ENCODE results near the gene DHFR. TPM values are rescaled to one million over a fixed set of nuclear protein-coding genes. Genes with fewer than 3 reads are reported as not detected.

The DHFR gene
- total and polyA plus RNA-seq, 9 donors: 28.0 to 52.0 (median 34.5) TPM

DNA sequence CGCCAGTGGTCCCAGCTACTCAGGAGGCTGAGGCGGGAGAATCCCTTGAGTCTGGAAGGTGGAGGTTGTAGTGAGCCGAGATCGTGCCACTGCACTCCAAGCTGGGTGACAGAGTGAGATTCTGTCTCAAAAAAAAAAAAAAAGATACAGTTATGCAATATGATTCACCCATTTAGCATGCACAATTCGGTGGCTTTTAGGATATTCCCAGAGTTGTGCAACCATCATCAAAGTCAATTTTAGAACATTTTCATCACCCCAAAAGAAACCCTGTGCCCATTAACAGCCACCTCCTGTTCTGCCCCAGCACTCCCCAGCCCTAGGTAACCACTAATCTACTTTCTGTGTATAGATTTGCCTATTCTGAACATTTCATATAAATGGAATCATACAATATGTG, 4.3 kb upstream of the DHFR start:
- peaks cover 4% of the 10 kb centered on the region for H3K4me1 ChIP-seq (ENCODE audit: control insufficient read depth, insufficient read depth, low read length)
- no peaks in the 10 kb centered on the region for H3K27me3 ChIP-seq (ENCODE audit: control insufficient read depth, insufficient read depth, low read length)
- 83% methylated on average over 1 of the region's 5 CpGs for WGBS (ENCODE audit: insufficient coverage)
- H3K4me3 ChIP-seq (ENCODE audit: low read length): no peak overlapping the region
- DNase-seq: no peak
- H3K9me3 ChIP-seq (replicated peaks; ENCODE audit: control insufficient read depth, low read depth, low read length): no peaks in the 10 kb centered on the region
- no peak overlapping the region for H3K27ac ChIP-seq (ENCODE audit: low read length)
- H3K36me3 ChIP-seq (ENCODE audit: control insufficient read depth, insufficient read depth, low read length): peaks cover 31% of the 10 kb centered on the region

DNA sequence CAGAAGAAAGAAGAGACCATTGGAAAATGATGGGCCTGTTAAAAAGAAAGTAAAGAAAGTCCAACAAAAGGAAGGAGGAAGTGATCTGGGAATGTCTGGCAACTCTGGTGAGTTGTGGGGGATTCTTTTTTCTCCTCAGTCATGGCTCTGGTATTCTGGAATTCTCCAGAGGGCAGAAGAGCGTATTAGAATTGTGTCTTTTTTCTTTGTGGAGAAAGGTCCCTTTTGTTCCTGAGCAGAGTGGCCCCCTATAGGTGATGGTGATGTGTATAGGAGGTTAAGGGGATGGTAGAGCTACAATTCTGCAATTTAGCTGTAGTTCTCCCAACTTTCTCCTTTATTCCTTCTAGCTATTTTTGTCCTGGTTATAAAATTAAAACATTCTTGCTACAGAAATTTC, 1.6 kb upstream of the DHFR start:
- Histone ChIP-seq H3K9me3 (replicated peaks; ENCODE audit: control insufficient read depth, low read depth, low read length) (no peaks in the 10 kb centered on the region), H3K36me3 (ENCODE audit: control insufficient read depth, insufficient read depth, low read length) (peaks cover 25% of the 10 kb centered on the region), H3K4me3 (ENCODE audit: low read length) (no peak overlapping the region), H3K4me1 (ENCODE audit: control insufficient read depth, insufficient read depth, low read length) (peaks cover 12% of the 10 kb centered on the region), H3K27ac (ENCODE audit: low read length) (no peak overlapping the region), H3K27me3 (ENCODE audit: control insufficient read depth, insufficient read depth, low read length) (no peaks in the 10 kb centered on the region)
- no CpG with 5 or more reads among the region's 1 CpG for WGBS (ENCODE audit: insufficient coverage)
- no peak for DNase-seq

DNA sequence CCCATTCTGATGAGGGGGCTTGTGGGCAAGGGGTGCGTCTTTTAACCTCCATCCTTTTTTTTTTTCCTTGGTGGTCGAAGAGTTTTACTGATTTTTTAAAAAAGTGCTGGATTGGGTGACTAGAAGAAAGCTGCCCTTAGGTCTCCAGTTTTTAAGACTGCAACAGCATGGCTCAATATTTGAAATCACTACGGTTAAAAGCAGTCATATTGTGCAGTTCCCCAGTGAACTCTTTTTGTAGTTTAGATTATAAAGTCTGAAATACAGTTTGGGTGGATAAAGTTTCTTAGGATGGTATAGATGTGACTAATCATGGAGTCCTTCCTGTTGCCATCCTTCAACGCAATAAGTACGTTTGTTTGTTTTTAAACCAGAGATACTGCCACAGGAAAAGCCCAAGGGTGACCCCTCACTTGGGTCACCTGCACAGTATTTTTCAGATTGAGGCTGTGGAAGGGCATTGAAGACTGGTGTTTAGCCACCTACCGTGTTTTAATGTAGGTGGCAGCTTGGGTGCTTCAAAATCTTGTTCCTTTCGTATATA, 520 bp upstream of the DHFR start:
- no peak for DNase-seq

DNA sequence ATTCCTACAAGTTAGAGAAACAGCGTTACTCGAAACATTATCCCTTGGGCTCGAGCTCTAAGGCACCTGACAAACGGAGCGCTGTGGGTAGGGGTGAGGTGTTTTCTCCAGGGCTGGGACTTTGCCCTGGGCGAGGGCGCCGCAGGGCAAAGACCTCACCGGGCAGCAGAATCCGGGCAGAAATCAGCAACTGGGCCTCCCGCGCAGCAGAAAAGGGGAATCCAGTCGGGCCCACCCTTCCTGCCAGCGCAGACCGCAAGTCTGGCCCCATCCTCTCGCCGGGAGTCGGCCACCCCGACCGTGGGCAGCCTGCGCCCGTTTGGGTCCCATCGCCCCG, 761 bp downstream of the DHFR start:
- under 1% methylated on average over 23 of the region's 24 CpGs for WGBS (ENCODE audit: insufficient coverage)
- H3K4me3 ChIP-seq (ENCODE audit: low read length): peak overlapping the region; percentile 58
- H3K27ac ChIP-seq (ENCODE audit: low read length): no peak overlapping the region
- no peaks in the 10 kb centered on the region for H3K9me3 ChIP-seq (replicated peaks; ENCODE audit: control insufficient read depth, low read depth, low read length)
- H3K36me3 ChIP-seq (ENCODE audit: control insufficient read depth, insufficient read depth, low read length): peaks cover 17% of the 10 kb centered on the region
- peaks cover 12% of the 10 kb centered on the region for H3K4me1 ChIP-seq (ENCODE audit: control insufficient read depth, insufficient read depth, low read length)
- no peak for DNase-seq
- H3K27me3 ChIP-seq (ENCODE audit: control insufficient read depth, insufficient read depth, low read length): no peaks in the 10 kb centered on the region

More for the DNA sequence above, 520 bp upstream of the DHFR start:
- peak overlapping the region; percentile 72 for H3K4me3 ChIP-seq (ENCODE audit: low read length)
- 21% methylated on average over 2 of the region's 7 CpGs for WGBS (ENCODE audit: insufficient coverage)
- no peaks in the 10 kb centered on the region for H3K27me3 ChIP-seq (ENCODE audit: control insufficient read depth, insufficient read depth, low read length)
- no peaks in the 10 kb centered on the region for H3K9me3 ChIP-seq (replicated peaks; ENCODE audit: control insufficient read depth, low read depth, low read length)
- H3K36me3 ChIP-seq (ENCODE audit: control insufficient read depth, insufficient read depth, low read length): peaks cover 25% of the 10 kb centered on the region
- H3K4me1 ChIP-seq (ENCODE audit: control insufficient read depth, insufficient read depth, low read length): peaks cover 12% of the 10 kb centered on the region
- H3K27ac ChIP-seq (ENCODE audit: low read length): peak overlapping the region; percentile 71

DNA sequence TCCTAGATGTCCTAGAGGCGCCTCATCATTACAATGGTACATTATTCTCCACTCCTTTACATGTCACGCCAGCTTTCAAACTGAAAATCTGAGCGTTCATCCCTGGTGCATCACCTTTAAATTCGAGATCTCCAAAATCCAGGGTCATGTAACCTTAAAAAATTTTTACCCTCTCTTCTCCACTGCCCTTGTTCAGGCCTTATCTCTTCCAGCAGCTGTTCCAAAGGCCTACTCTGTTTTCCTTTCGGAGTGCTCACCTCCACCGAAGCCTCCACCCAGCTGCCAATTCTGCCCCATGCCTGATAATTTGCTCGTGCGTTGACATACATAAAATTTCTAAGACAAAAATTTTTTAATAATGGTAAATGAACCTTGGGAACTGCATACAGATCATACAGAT, 1.3 kb downstream of the DHFR start:
- WGBS (ENCODE audit: insufficient coverage): 52% methylated on average over 5 of the region's 8 CpGs
- Histone ChIP-seq H3K36me3 (ENCODE audit: control insufficient read depth, insufficient read depth, low read length) (peaks cover 15% of the 10 kb centered on the region), H3K4me3 (ENCODE audit: low read length) (peak overlapping the region; percentile 58), H3K27me3 (ENCODE audit: control insufficient read depth, insufficient read depth, low read length) (no peaks in the 10 kb centered on the region), H3K4me1 (ENCODE audit: control insufficient read depth, insufficient read depth, low read length) (peaks cover 12% of the 10 kb centered on the region), H3K27ac (ENCODE audit: low read length) (no peak overlapping the region), H3K9me3 (replicated peaks; ENCODE audit: control insufficient read depth, low read depth, low read length) (no peaks in the 10 kb centered on the region)
- DNase-seq: no peak

DNA sequence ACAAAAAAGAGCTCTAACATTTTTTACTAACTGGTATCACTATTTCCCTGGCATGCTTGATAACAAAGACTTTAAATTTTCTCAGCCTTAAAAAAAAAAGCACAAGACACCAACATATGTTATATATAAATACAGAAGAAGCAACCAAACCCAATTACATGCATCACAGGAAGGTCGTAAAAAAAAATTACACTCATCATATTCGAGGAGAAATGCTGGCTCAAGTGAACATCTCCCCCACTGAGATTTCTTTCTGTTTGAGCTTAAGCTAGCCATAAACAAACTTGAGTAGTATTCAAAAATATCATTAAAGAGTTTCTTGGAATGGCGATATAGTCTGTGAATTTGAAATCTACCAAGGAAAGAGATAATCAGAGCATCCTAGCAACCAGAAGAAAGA, 7.9 kb downstream of the DHFR start:
- no peak for DNase-seq
- peaks cover 20% of the 10 kb centered on the region for H3K36me3 ChIP-seq (ENCODE audit: control insufficient read depth, insufficient read depth, low read length)
- peaks cover 2% of the 10 kb centered on the region for H3K9me3 ChIP-seq (replicated peaks; ENCODE audit: control insufficient read depth, low read depth, low read length)
- no peak overlapping the region for H3K4me3 ChIP-seq (ENCODE audit: low read length)
- no peaks in the 10 kb centered on the region for H3K4me1 ChIP-seq (ENCODE audit: control insufficient read depth, insufficient read depth, low read length)
- H3K27me3 ChIP-seq (ENCODE audit: control insufficient read depth, insufficient read depth, low read length): no peaks in the 10 kb centered on the region
- WGBS (ENCODE audit: insufficient coverage): no CpG with 5 or more reads among the region's 3 CpGs
- H3K27ac ChIP-seq (ENCODE audit: low read length): no peak overlapping the region

DNA sequence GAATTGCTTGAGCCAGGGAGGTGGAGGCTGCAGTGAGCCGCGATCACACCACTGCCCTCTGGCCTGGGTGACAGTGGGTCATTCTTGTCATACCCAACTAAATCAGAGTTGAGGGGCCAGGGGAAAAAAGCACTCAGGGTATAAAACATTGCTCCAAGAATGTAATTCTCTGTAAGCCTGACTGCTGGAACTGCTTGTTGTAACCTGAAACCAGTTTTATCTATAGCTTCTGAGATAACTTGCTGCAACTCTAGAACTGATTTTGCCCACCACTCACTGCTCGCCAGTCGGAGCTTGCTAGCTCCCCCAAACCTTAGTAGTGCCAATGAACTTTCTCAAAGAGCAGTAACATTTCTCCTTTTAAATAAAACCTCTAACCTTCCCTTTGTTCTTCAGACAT, 9.9 kb downstream of the DHFR start:
- H3K4me3 ChIP-seq (ENCODE audit: low read length): no peak overlapping the region
- peaks cover 2% of the 10 kb centered on the region for H3K9me3 ChIP-seq (replicated peaks; ENCODE audit: control insufficient read depth, low read depth, low read length)
- H3K4me1 ChIP-seq (ENCODE audit: control insufficient read depth, insufficient read depth, low read length): no peaks in the 10 kb centered on the region
- peaks cover 26% of the 10 kb centered on the region for H3K36me3 ChIP-seq (ENCODE audit: control insufficient read depth, insufficient read depth, low read length)
- DNase-seq: no peak
- H3K27ac ChIP-seq (ENCODE audit: low read length): no peak overlapping the region
- no peaks in the 10 kb centered on the region for H3K27me3 ChIP-seq (ENCODE audit: control insufficient read depth, insufficient read depth, low read length)
- WGBS (ENCODE audit: insufficient coverage): 82% methylated on average over 4 of the region's 4 CpGs

DNA sequence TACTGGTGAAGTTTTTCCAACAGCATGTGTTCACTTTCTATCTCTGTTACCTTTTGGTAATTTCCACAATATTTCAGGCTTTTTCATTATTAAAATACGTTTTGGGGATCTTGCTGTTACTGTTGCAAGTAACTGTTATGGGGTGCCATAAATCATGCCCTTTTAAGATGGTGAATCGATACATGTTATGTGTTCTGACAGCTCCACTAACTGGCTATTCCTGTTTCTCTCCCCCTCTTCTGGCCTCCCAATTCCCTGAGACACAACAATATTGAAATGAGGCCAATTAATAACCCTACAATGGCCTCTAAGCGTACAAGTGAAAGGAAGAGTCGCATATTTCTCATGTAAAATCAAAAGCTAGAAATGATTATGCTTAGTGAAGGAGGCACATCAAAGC, 13.4 kb downstream of the DHFR start:
- no CpG with 5 or more reads among the region's 4 CpGs for WGBS (ENCODE audit: insufficient coverage)
- H3K9me3 ChIP-seq (replicated peaks; ENCODE audit: control insufficient read depth, low read depth, low read length): peaks cover 2% of the 10 kb centered on the region
- H3K4me1 ChIP-seq (ENCODE audit: control insufficient read depth, insufficient read depth, low read length): no peaks in the 10 kb centered on the region
- no peak overlapping the region for H3K27ac ChIP-seq (ENCODE audit: low read length)
- H3K4me3 ChIP-seq (ENCODE audit: low read length): no peak overlapping the region
- DNase-seq: no peak
- no peaks in the 10 kb centered on the region for H3K27me3 ChIP-seq (ENCODE audit: control insufficient read depth, insufficient read depth, low read length)
- H3K36me3 ChIP-seq (ENCODE audit: control insufficient read depth, insufficient read depth, low read length): peaks cover 18% of the 10 kb centered on the region

DNA sequence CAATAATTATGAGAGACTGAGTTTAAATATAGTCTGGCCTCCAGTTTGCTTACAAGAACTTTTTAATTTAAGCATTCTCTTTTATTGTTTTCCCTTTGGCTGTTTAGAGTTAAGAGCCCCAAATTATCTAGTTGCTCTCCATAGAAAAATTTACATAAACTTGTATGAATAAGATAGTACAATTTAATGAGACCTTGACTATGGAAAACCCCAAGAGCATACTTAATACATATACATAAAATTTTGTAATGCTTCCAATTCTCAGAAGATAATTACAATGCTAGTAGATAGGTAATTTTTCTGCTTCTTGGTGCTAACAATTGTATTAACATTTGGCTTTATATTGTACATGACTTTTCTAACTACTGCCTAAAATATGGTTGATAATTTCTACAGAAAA, 20.6 kb downstream of the DHFR start:
- peaks cover 16% of the 10 kb centered on the region for H3K36me3 ChIP-seq (ENCODE audit: control insufficient read depth, insufficient read depth, low read length)
- H3K27me3 ChIP-seq (ENCODE audit: control insufficient read depth, insufficient read depth, low read length): no peaks in the 10 kb centered on the region

DNA sequence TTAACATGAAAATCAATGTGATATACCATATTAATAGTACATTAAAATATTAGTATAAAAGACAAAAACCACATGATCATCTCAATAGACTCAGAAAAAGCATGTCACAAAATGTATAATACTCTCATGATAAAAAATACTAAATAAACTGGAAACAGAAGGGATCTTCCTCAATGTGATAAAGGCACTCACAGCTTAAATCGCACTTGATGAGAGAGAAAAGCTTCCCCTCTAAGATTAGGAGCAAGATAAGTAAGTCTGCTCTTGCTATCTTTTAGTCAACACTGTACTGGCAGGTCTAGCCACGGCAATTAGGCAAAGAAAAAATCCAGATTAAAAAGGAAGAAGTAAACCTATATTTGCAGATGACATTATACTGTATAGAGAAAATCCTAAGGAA, 22.1 kb downstream of the DHFR start:
- H3K4me1 ChIP-seq (ENCODE audit: control insufficient read depth, insufficient read depth, low read length): no peaks in the 10 kb centered on the region
- no peak for DNase-seq
- H3K27me3 ChIP-seq (ENCODE audit: control insufficient read depth, insufficient read depth, low read length): no peaks in the 10 kb centered on the region
- H3K9me3 ChIP-seq (replicated peaks; ENCODE audit: control insufficient read depth, low read depth, low read length): no peaks in the 10 kb centered on the region
- no peak overlapping the region for H3K4me3 ChIP-seq (ENCODE audit: low read length)
- H3K36me3 ChIP-seq (ENCODE audit: control insufficient read depth, insufficient read depth, low read length): peaks cover 14% of the 10 kb centered on the region
- no CpG with 5 or more reads among the region's 2 CpGs for WGBS (ENCODE audit: insufficient coverage)
- no peak overlapping the region for H3K27ac ChIP-seq (ENCODE audit: low read length)

More for the DNA sequence above, 20.6 kb downstream of the DHFR start:
- H3K4me3 ChIP-seq (ENCODE audit: low read length): no peak overlapping the region
- no peak for DNase-seq
- no peak overlapping the region for H3K27ac ChIP-seq (ENCODE audit: low read length)
- no peaks in the 10 kb centered on the region for H3K9me3 ChIP-seq (replicated peaks; ENCODE audit: control insufficient read depth, low read depth, low read length)
- no peaks in the 10 kb centered on the region for H3K4me1 ChIP-seq (ENCODE audit: control insufficient read depth, insufficient read depth, low read length)
